GM06990 (cell line): ENCODE data around the gene SRSF10.
A peak's percentile ranks its signal among the peaks of the same experiment; 100 is the strongest.
"Not testable (repeated sequence)": the region's sequence is repeated elsewhere in the genome, so short reads cannot be mapped to it uniquely, and the experiment has no call there.

Experiments used
- DNase-seq: peaks from one replicate; pipeline ENCODE4 v3.0.0-alpha.2; 2011; ENCODE audit not compliant: insufficient read length; ENCODE audit errors: extremely low read depth
- H3K27me3 ChIP-seq: replicated peaks from 2 replicates; pipeline ENCODE4 v1.6.0; 2011; ENCODE audit warnings: low read length; ENCODE audit not compliant: control insufficient read depth, insufficient read depth
- H3K36me3 ChIP-seq: 2 replicates; pipeline ENCODE4 v1.5.1; 2011; ENCODE audit warnings: low read length; ENCODE audit not compliant: control insufficient read depth, insufficient read depth
- H3K4me3 ChIP-seq: replicated peaks from 2 replicates; pipeline ENCODE4 v1.5.1; 2011; ENCODE audit warnings: low read depth, mild to moderate bottlenecking, control low read depth, low read length
- CTCF ChIP-seq: IDR thresholded peaks from 2 replicates; pipeline ENCODE4 v1.5.1; 2011; ENCODE audit warnings: low read length, control low read depth, mild to moderate bottlenecking, inconsistent platforms; ENCODE audit not compliant: insufficient read depth, poor library complexity, severe bottlenecking

SRSF10 gene

GRCh38 chr1:24002695-24003094 is 22.6 kb upstream of the SRSF10 start:
- H3K27me3 ChIP-seq = no peaks in the 10 kb centered on the region
- no peak for TF ChIP-seq CTCF
- no peaks in the 10 kb centered on the region for H3K36me3 ChIP-seq
- no peak overlapping the region for H3K4me3 ChIP-seq
- DNase-seq = no peak

- no peak for TF ChIP-seq CTCF
- no peaks in the 10 kb centered on the region for H3K36me3 ChIP-seq
- DNase-seq = no peak
- H3K4me3 ChIP-seq = no peak overlapping the region
- H3K27me3 ChIP-seq = no peaks in the 10 kb centered on the region
Measured at GRCh38 chr1:23999156-23999671, 19.1 kb upstream of the SRSF10 start.

- Histone ChIP-seq H3K27me3 (no peaks in the 10 kb centered on the region), H3K36me3 (no peaks in the 10 kb centered on the region), H3K4me3 (no peak overlapping the region)
- no peak for TF ChIP-seq CTCF
- DNase-seq = no peak
Measured at GRCh38 chr1:23997812-23998211, 17.7 kb upstream of the SRSF10 start.

- no peak for TF ChIP-seq CTCF
- Histone ChIP-seq H3K27me3 (no peaks in the 10 kb centered on the region), H3K4me3 (no peak overlapping the region), H3K36me3 (no peaks in the 10 kb centered on the region)
- no peak for DNase-seq
Measured at GRCh38 chr1:23996700-23997229, 16.6 kb upstream of the SRSF10 start.

- DNase-seq = peak; percentile 67
- no peak overlapping the region for H3K4me3 ChIP-seq
- TF ChIP-seq CTCF = no peak
- no peaks in the 10 kb centered on the region for H3K36me3 ChIP-seq
- H3K27me3 ChIP-seq = no peaks in the 10 kb centered on the region
Measured at GRCh38 chr1:23995431-23995837, 15.3 kb upstream of the SRSF10 start.

- H3K36me3 ChIP-seq, H3K27me3 ChIP-seq, H3K4me3 ChIP-seq: not testable (repeated sequence)
- peak; percentile 45 for DNase-seq
Measured at GRCh38 chr1:23992011-23992410, 11.9 kb upstream of the SRSF10 start.
